ENCODE measurements around the gene ZNF76.

ZNF76 gene

DNA sequence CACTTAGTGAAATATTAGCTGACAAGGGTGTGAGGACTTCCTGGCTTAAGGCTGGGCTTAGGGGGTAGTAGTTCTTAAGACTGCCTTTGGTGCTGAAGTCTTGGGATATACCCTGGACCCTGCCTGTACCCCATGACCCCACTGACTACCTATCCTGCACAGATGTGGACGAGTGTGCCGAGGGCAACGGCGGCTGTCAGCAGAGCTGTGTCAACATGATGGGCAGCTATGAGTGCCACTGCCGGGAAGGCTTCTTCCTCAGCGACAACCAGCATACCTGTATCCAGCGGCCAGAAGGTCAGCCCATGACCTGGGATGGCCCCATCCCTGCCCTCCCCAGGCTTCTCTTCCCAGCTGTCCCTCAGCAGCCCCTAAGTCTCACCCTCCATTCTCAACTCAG, 28.0 kb upstream of the ZNF76 start:
- in situ Hi-C loops (cut with HindIII; ENCODE audit: low pct_ligation_motif_present, low pct_unique_long_range_greater_than_20kb, low sequenced_read_pairs), result no loop called here
- no peak for DNase-seq

- no peak for DNase-seq
- in situ Hi-C loops (cut with HindIII; ENCODE audit: low pct_ligation_motif_present, low pct_unique_long_range_greater_than_20kb, low sequenced_read_pairs), result no loop called here
Observed at GRCh38 chr6:35234901-35235300, 24.6 kb upstream of the ZNF76 start.

- DNase-seq, result no peak
- in situ Hi-C loops (cut with HindIII; ENCODE audit: low pct_ligation_motif_present, low pct_unique_long_range_greater_than_20kb, low sequenced_read_pairs), result no loop called here
Observed at GRCh38 chr6:35236223-35236622, 23.3 kb upstream of the ZNF76 start.

GRCh38 chr6:35237476-35237875, 22.1 kb upstream of the ZNF76 start:
- in situ Hi-C loops (cut with HindIII; ENCODE audit: low pct_ligation_motif_present, low pct_unique_long_range_greater_than_20kb, low sequenced_read_pairs), result no loop called here
- no peak for DNase-seq

- DNase-seq, result no peak
Observed at GRCh38 chr6:35238843-35239289, 20.7 kb upstream of the ZNF76 start.

DNA sequence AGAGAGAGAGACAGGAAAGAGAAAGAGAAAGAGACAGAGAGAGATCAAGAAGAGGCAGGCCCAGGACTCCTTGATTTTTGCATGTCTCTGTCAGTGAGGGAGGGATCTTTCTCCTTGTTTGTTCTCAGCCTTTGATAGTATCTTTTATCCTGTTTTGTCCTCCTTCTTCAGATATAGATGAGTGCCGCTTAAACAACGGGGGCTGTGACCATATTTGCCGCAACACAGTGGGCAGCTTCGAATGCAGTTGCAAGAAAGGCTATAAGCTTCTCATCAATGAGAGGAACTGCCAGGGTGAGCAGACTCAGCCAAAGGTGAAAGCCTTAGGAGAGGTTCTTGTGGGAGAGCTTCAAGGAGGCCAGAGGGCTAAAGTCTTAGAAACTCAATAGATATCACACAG, 20.0 kb upstream of the ZNF76 start:
- no peak for DNase-seq
- in situ Hi-C loops (cut with HindIII; ENCODE audit: low pct_ligation_motif_present, low pct_unique_long_range_greater_than_20kb, low sequenced_read_pairs), result no loop called here

More at GRCh38 chr6:35238843-35239289, 20.7 kb upstream of the ZNF76 start:
- in situ Hi-C loops (cut with HindIII; ENCODE audit: low pct_ligation_motif_present, low pct_unique_long_range_greater_than_20kb, low sequenced_read_pairs), result no loop called here

DNA sequence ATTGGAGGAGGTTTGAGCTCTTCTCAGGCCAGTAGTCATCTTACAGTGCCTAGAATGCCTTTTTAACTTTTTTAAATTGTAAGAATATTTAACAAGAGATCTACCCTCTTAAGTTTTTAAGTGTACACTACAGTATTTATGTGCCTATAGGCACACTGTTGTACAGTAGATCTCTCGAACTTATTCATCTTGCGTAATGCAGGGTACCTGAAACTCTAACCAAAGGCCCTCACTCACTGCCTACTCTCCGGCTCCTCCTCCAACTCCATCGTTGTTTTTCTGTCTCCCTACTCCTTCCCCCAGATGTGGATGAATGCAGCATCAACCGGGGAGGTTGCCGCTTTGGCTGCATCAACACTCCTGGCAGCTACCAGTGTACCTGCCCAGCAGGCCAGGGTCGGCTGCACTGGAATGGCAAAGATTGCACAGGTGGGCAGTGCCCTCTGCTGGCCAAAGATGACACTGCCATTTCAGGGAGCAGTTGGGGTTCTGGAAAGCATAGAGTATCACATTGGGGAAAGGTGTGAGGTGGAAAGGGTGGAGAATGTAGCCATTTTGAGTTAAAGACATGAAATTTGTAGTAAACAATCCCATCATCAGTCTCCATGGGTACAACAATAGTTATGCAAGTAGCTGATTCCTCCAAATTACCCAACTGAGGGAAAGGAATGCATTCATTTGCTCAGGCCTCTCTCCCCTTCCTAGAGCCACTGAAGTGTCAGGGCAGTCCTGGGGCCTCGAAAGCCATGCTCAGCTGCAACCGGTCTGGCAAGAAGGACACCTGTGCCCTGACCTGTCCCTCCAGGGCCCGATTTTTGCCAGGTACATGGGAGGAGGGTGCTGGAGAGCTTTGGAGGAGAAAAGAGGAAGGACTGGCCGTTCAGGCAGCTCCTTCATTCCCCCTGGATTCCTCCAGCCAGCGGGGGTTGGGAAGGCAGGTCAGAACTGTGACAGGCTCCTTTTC, 18.4 kb upstream of the ZNF76 start:
- in situ Hi-C loops (cut with HindIII; ENCODE audit: low pct_ligation_motif_present, low pct_unique_long_range_greater_than_20kb, low sequenced_read_pairs), result no loop called here
- DNase-seq, result peak; percentile 46

- in situ Hi-C loops (cut with HindIII; ENCODE audit: low pct_ligation_motif_present, low pct_unique_long_range_greater_than_20kb, low sequenced_read_pairs), result no loop called here
Observed at GRCh38 chr6:35242486-35242885, 17.0 kb upstream of the ZNF76 start.

DNA sequence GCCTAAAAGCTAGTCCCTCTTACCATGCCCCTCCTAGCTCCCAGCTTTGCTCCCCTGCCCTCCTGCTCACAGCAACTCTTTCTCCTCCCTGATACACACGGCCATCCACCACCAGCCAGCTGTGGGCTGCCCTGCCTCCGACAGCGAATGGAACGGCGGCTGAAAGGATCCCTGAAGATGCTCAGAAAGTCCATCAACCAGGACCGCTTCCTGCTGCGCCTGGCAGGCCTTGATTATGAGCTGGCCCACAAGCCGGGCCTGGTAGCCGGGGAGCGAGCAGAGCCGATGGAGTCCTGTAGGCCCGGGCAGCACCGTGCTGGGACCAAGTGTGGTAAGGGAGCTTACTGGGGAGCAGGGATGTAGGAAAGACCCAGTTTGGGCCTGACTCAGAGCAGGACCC, 16.6 kb upstream of the ZNF76 start:
- DNase-seq, result no peak
- in situ Hi-C loops (cut with HindIII; ENCODE audit: low pct_ligation_motif_present, low pct_unique_long_range_greater_than_20kb, low sequenced_read_pairs), result no loop called here

More at GRCh38 chr6:35242486-35242885, 17.0 kb upstream of the ZNF76 start:
- DNase-seq, result no peak

DNA sequence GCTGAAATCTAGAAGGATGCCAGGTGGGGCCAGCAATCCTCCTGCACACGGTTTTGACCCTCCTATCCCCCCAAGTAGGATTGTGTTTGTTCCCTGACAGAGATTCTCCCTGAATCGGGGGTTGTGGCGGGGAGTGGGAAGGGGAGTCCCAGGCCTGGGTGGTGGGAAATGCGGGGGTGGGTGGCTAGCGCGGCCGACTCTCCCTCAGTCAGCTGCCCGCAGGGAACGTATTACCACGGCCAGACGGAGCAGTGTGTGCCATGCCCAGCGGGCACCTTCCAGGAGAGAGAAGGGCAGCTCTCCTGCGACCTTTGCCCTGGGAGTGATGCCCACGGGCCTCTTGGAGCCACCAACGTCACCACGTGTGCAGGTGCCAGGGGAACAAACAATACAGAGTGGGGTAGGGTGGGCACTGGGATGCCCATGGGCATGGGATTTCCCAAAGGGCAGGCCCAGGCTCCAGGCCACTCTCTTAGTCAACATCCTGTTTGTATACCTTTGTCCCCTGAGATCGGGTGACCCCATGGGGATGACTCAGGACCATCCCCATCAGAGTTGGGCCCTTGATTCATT, 16.1 kb upstream of the ZNF76 start:
- in situ Hi-C loops (cut with HindIII; ENCODE audit: low pct_ligation_motif_present, low pct_unique_long_range_greater_than_20kb, low sequenced_read_pairs), result no loop called here

GRCh38 chr6:35244551-35244950, 15.0 kb upstream of the ZNF76 start:
- in situ Hi-C loops (cut with HindIII; ENCODE audit: low pct_ligation_motif_present, low pct_unique_long_range_greater_than_20kb, low sequenced_read_pairs), result no loop called here
- no peak for DNase-seq

More for the DNA sequence above, 16.1 kb upstream of the ZNF76 start:
- DNase-seq, result no peak

DNA sequence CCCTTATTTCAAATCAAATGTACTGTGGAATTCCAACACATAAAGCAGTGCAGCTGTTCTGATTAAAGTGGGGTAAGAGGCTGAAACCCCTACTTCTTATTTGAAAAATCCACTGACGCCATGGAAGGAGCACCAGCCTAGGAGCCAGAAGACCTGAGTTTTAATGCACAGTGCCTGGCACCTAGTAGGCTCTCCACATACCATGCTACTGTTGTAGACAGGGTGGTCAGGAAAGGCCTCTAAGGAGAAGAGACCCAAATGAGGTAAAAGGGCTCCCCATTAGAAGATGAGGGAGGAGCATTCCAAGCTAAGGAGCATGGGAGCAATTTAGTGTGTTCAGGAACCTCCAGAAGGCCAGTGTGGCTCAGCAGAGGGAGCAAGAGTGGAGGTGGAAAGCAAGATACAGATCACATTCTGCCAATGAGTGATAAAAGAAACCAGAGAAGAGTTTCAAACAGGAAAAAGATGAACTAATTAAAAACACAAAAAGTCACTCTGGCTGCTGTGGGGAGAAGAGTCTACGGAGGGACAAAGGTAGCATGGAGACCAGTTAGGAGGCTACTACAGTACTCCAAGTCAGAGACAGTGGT, 11.8 kb upstream of the ZNF76 start:
- in situ Hi-C loops (cut with HindIII; ENCODE audit: low pct_ligation_motif_present, low pct_unique_long_range_greater_than_20kb, low sequenced_read_pairs), result no loop called here
- DNase-seq, result no peak

GRCh38 chr6:35248300-35248699, 11.2 kb upstream of the ZNF76 start:
- in situ Hi-C loops (cut with HindIII; ENCODE audit: low pct_ligation_motif_present, low pct_unique_long_range_greater_than_20kb, low sequenced_read_pairs), result no loop called here
- DNase-seq, result no peak

DNA sequence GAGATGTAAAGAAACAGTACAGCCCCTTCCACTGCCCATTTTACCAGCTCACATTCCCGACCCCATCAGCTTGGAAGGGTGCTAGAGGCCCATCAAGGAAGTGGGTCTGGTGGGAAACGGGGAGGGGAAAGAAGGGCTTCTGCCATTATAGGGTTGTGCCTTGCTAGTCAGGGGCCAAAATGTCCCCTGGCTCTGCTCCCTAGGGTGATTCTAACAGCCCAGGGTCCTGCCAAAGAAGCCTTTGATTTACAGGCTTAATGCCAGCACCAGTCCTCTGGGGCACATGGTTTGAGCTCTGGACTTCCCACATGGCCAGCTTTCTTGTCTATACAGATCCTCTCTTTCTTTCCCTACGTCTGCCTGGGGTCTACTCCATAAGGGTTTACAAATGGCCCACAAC, 10.6 kb upstream of the ZNF76 start:
- in situ Hi-C loops (cut with HindIII; ENCODE audit: low pct_ligation_motif_present, low pct_unique_long_range_greater_than_20kb, low sequenced_read_pairs), result no loop called here
- no peak for DNase-seq

DNA sequence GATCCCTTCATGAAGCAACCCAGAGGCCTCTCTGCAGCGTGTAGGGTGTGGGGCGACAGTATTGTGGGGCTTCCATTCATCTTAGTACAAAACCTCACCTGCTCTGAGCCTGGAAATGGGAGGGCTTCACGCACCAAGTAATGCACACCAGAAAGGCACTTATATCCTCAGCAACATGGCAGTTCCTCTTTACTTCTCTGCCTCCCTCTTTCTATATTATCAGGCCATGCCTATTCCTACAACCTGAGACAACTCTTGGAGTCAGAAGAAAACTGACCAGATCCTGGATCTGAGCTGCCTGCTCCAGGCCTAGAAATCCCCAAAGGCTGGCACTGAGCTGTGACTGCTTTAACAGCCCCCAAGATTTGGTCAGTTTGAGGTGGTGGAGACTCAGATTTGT, 7.6 kb upstream of the ZNF76 start:
- in situ Hi-C loops (cut with HindIII; ENCODE audit: low pct_ligation_motif_present, low pct_unique_long_range_greater_than_20kb, low sequenced_read_pairs), result no loop called here
- no peak for DNase-seq

- no peak for DNase-seq
- in situ Hi-C loops (cut with HindIII; ENCODE audit: low pct_ligation_motif_present, low pct_unique_long_range_greater_than_20kb, low sequenced_read_pairs), result no loop called here
Observed at GRCh38 chr6:35253249-35253648, 6.3 kb upstream of the ZNF76 start.

DNA sequence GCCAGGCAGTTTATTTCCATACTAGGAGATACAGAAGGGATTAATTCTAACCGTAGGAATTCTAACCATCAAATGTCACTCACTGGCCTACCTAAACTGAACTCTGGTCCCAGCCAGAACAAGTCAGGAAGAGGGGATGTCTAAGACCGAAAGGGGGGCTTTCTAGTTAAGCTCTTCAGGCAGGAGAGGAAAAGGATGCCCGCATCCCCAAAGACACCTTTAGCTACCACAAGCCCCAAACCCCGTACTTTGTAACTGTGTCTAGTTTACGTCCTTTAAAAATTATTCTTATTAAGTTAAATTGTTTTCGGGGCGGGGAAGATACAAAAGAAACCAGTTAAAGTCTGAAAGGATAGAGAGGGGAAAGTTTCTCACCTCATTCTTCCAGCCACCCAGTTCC, 1.2 kb upstream of the ZNF76 start:
- no peak for DNase-seq
- in situ Hi-C loops (cut with HindIII; ENCODE audit: low pct_ligation_motif_present, low pct_unique_long_range_greater_than_20kb, low sequenced_read_pairs), result no loop called here

DNA sequence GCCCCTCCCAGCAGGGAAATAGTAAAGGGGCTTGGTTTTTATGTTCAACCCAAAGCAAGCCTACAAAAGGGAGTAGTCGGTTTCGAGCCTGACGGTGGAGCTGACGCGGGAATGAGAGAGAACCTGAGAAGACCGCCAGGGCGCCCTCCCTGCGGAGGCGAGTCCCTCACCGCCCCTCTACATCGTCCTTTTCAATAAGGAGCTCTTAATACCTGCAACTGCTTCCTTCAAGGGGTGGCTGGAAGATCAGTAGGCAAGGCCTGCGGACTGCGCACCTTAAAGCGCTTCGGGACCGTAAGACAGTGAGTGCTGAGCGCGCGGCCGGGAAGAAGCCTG, 709 bp upstream of the ZNF76 start:
- DNase-seq, result peak; percentile 61
- in situ Hi-C loops (cut with HindIII; ENCODE audit: low pct_ligation_motif_present, low pct_unique_long_range_greater_than_20kb, low sequenced_read_pairs), result no loop called here

DNA sequence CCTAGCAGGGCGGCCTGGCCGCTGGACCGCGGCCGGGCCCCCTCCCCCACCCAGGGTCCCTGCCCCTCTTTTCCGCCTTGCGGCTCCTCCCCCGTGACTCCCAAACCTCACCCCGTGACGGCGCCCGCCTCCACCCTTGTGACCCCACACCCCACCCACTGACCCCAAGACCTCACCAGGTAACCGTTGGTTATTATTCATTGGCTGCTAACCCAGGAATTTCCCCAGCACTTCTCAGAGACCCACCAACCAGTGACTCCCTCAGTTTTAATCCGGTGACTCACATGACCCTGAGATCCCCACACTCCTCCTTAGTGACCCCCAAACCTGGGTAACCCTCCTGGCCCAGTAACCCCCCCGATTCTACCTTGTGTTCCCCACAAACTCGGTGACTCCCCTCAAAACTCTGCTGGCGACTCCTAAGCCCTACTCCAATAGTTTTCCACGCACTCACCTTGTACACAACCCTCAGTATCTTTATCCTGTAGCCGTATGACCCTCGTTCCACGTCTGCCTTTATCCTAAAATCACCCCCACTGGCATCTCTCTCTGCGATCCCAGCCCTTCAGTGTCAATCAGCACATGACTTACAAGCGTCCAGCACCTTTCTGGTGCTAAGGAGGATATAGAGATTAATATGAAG, 534 bp downstream of the ZNF76 start:
- in situ Hi-C loops (cut with HindIII; ENCODE audit: low pct_ligation_motif_present, low pct_unique_long_range_greater_than_20kb, low sequenced_read_pairs), result no loop called here

More for the DNA sequence above, 534 bp downstream of the ZNF76 start:
- DNase-seq, result peak; percentile 47

Measured in ACHN (cell line).